T47D (cell line): ENCODE data around the gene NUMB.

ENCODE experiments used
- DNase-seq, 2 experiments: peaks; one replicate each; pipeline versions ENCODE4 v3.0.0 to v3.0.0-alpha.2; 2011 to 2012; ENCODE audit warnings: low read depth in 1 of 2, low spot score in 1 of 2
- JUND ChIP-seq: IDR thresholded peaks from 2 replicates; pipeline ENCODE4 v1.6.1; 2012; ENCODE audit warnings: low read depth
- in situ Hi-C: cut with HindIII; loops from 2 replicates; pipeline ENCODE4 v1.10.0; 2016; ENCODE audit warnings: low sequenced_read_pairs, low pct_unique_long_range_greater_than_20kb

The NUMB gene

DNA sequence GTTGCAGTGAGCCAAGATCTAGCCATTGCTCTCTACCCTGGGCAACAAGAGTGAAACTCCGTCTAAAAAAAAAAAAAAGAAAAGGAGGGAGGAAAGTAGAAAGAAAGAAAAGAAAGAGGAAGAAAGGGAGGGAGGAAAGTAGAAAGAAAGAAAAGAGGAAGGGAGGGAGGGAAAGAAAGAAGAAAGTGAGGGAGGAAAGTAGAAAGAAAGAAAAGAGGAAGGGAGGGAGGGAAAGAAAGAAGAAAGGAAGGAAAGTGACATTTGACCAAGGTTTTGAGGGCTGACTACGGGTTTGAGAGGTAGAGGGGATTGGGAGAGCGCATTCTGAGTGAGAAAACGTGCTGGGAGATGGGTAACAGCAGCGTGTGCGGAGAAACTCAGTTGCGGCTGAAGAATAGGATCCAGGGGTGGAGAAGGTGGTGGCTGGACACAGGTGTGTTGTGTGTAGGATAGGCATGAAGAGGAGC lies 221.6 kb downstream of the NUMB start:
- in situ Hi-C loops, result no loop called here
- no peak for DNase-seq
- TF ChIP-seq JUND, result no peak

DNA sequence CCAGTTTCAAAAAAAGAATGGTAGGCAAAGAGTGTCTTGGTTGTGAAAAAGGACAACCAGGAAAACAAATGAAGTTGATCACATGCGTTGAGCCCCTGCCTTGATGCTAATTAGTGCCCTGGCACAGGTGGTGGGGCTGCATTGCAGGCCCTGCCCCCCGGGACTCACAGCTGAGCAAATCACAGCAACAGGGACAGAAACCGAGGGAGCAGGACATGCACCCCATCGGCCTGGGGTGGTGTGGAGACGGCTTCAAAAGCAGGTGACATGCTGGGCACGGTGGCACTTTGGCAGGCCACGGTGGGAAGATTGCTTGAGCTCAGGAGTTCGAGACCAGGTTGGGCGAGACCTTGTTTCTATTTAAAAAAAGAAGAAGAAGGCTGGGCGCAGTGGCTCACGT lies 222.2 kb downstream of the NUMB start:
- no peak for DNase-seq
- no peak for TF ChIP-seq JUND
- in situ Hi-C loops, result no loop called here

GRCh38 chr14:73235531-73236155 lies 222.7 kb downstream of the NUMB start:
- DNase-seq, result no peak
- TF ChIP-seq JUND, result no peak
- in situ Hi-C loops, result no loop called here

DNA sequence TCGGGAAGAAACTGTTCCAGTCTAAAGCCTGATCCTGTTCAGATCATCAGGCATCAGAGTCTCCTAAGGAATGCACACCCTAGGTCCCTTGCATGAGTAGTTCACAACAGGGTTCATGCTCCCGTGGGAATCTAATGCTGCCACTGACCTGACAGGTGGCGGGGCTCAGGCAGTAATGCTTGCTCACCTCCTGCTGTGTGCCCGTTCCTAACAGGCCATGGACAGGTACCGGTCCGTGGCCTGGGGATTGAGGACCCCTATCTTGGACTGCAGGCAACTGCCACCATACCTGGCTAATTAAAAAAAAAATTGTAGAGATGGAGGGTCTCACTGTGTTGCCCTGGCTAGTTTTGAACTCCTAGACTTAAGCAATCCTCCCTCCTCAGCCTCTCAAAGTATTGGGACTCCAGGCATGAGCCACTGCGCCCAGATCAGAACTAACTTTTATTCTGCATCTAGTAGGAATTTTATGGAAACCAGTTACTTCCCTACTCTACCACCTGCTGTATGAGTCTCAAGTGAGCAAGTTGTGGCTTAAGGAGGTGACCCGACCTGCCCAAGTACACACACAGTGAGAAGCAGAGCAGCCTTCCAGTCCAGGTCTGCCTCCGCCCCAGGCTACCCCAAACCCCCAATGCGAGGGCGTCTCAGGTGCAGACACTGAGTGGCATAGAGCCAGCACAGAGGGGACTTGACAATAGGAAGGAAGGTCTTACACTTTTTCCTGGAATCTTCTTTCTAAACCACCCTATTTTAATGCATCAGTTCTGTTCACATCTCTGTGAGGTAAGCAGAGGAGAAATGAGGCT lies 223.6 kb downstream of the NUMB start:
- in situ Hi-C loops, result no loop called here
- no peak for DNase-seq

DNA sequence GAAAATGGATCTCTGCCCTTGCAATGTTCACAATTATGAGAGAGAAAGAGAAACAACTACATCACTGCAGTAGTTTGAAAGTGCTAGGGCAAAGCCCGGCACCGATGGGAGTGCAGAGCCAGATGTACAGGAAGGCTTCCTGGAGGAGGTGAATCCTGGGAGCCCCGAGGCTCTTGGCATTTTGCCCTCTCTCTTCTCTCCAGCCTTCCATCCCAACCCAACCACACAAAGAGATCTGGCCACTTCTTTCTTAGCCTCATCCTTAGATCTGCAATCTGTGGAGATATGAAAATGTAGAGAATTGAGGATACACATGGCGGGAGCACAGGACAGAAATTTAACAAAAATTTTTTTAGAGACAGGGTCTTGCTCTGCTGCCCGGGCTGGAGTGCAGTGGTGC lies 224.3 kb downstream of the NUMB start:
- no peak for TF ChIP-seq JUND
- in situ Hi-C loops, result no loop called here
- no peak for DNase-seq

More for the DNA sequence above, 223.6 kb downstream of the NUMB start:
- no peak for TF ChIP-seq JUND

DNA sequence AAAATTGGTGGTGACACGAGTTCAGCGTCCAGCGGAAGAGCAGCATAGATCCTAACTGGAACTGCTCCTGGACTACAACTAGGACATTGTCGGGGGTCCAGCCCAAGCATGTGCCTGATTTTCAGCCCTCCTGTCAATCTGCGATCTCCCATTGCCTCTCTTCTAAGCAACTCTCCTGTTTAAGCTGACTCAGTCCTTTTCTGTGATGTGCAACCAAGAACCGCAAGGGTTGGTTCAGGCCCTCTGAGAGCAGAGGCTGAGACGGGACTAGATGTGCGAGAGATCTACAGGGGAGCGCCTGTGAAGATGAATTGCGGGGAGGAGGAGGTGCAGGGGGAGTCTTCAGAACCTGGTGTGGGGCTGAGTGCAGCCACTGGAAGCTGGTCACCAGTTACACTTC lies 224.8 kb downstream of the NUMB start:
- DNase-seq, result no peak
- in situ Hi-C loops, result no loop called here

DNA sequence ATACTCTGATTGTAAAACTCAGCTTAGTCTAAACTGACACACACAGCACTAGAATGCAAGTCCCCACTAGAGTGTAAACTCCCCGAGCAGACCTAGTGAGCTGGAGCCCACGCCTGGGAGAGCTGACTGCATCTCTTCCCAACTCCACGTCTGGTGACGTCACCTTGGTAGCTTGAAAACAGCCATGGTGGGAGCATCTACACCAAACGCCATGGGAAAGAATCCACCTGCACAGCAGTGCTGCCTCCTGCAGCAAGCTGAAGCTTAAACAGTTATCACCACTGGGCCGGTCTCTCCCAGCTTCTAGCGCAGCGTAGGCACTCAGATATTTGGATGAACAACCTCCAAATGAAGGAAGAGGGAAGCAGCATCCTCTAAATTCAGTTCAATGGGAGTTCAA lies 225.4 kb downstream of the NUMB start:
- no peak for TF ChIP-seq JUND
- in situ Hi-C loops, result no loop called here
- DNase-seq, result no peak

More for the DNA sequence above, 224.8 kb downstream of the NUMB start:
- TF ChIP-seq JUND, result no peak

GRCh38 chr14:73231981-73232851 lies 226.1 kb downstream of the NUMB start:
- TF ChIP-seq JUND, result no peak
- in situ Hi-C loops, result no loop called here
- DNase-seq, result peak in 1 of 2 experiments; percentile 59

DNA sequence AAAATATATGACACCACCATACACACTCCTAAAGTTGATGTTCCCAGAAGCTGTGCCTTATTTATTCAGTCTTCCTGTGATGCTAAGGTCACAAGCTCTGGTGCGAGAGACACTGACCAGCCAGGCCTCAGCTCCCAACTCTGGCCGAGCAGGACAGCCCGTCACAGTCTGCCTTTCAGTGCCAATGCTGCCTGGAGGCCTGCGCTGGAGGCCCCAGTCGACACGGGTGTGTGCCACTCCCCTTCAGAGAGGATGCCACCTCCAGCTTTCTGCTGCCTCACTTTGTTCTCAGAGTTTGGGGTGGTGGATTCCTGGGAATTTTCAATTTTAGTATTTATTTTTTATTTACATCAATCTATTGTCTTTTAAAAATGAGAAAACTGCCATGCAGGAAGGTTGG lies 228.3 kb downstream of the NUMB start:
- DNase-seq, result no peak
- no peak for TF ChIP-seq JUND
- in situ Hi-C loops, result no loop called here

DNA sequence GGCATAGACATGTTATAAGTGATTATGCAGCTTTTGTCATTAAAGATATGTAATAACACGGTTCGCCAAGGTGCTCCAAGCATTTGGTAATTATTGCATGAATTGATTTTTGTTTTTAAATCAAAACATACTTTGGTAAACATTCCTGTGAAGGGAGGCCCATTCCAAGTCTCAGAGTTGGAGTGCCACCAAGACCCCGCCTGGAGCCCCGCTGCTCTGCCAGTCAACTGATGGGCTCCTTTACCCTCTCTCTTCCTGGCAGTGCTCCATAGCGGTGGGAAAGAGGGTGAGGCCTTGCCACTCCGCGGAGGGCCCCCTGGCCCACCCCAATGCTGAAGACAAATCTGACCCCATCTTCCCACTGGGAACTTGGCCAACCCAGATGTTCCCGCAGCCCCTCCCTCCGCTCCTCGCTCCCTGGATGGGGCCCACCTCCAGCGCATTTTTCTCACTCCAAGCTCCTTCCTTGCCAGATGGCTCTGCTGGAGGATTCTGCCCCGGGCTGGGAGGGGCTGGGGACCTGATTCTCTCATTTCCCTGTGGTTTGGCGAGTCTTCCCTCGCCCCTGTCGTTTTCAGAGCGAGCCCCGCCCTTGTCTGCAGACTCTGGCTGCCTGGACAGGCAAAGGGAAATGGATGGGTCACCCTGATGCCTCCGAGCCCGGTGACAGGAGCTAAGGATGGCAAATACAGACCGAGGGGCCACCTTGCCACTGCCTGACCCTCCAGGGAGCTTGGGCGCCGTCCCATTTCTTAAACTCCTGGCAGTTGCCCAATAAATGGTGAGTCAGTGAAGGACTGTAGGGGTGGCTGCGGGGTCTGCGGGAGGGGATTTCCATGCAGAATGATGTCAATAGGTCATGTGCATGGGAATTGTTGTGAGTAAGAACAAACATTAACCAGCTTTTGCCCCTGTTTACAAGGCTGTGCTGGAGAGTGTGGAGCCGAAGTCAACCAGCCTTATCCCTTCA lies 230.2 kb downstream of the NUMB start:
- TF ChIP-seq JUND, result no peak
- DNase-seq, result no peak

GRCh38 chr14:73225496-73225895 lies 232.8 kb downstream of the NUMB start:
- DNase-seq, result no peak
- in situ Hi-C loops, result no loop called here
- TF ChIP-seq JUND, result no peak

More for the DNA sequence above, 230.2 kb downstream of the NUMB start:
- in situ Hi-C loops, result no loop called here
